HG03558 (cell line): Measurements from ENCODE around the gene CARMIL1.
"Not testable (repeated sequence)": the region's sequence is repeated elsewhere in the genome, so short reads cannot be mapped to it uniquely, and the experiment has no call there.

Experiments used
- ATAC-seq: cut with Tn5 transposase; IDR thresholded peaks from one replicate; pipeline ENCODE4 v1.9.1; 2021; ENCODE audit warnings: moderate number of reproducible peaks; ENCODE audit not compliant: unreplicated experiment; ENCODE audit errors: extremely low read depth

Gene CARMIL1

DNA sequence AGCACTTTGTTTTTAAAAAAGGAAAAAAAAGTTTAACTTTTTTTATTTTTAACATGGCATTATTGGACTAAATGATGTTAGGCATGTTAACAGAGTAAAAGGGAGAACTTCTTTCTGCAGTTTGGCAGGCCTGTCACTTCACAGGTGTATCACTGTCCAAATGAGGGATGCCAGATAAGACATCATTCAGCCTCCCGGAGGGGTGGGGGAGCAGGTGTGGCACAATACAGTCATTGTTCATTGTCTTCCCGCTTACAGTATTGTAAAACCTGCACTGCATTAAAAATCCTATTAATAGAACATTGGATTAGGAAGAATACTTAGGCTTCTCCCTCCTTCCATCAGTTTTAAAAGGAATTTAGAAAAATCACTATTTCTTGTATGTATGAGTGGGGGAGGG lies 80.7 kb downstream of the CARMIL1 start:
- ATAC-seq: no peak

DNA sequence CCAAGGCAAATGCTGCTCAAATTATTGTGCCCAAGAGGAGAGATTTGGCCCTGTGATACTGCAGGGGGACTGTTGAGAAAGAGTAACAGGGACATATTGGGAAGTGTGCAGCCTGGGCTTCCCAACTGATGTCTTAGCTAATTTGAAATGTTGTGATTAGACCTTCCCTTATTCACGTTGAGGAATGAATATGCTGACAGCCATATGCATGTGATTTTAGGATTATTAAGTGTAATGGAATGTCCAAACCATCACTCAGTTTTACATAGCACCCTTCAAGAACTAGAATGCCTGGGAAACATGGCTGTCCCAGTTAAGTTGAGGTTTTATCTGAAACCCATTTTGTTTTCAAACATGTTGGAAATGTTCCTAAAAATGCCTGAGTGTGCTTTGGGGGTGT lies 81.4 kb downstream of the CARMIL1 start:
- ATAC-seq: no peak

DNA sequence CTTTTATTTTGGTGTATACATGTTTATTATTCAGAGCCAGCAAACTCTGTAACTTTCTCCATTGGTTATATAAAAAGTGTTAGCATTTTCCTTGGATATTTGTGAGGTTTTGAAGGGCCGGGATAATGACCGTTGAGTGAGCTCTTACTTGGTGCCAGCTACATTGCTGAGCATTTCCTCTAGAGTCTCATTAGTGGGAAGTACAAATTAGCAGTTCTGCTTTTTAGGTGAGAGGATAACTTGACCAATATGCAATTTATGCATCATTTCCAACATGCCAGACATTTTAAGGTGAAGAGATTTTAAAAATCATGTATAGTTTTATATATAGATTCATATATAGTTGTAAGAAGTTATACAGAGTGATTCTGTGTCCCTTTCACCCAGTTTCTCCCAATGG lies 84.3 kb downstream of the CARMIL1 start:
- no peak for ATAC-seq

DNA sequence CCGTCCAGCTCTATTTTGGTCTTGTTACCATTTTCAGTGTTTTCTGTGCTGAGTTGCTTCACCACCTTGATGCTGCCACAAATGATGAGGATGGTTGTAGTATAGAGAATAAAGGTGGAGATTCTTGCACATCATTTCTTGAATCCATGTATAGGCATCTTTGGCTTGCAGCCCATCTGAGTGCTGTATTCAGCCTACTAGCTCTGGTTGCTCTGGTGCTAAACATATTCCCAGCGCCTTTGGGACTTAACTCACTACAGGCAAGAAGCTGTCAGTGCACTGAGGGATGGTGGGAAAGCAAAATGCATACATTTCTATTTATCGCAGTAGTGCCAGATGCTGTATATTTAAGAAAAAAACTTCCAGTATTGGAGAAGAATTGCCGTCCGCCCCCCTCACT lies 86.0 kb downstream of the CARMIL1 start:
- no peak for ATAC-seq

DNA sequence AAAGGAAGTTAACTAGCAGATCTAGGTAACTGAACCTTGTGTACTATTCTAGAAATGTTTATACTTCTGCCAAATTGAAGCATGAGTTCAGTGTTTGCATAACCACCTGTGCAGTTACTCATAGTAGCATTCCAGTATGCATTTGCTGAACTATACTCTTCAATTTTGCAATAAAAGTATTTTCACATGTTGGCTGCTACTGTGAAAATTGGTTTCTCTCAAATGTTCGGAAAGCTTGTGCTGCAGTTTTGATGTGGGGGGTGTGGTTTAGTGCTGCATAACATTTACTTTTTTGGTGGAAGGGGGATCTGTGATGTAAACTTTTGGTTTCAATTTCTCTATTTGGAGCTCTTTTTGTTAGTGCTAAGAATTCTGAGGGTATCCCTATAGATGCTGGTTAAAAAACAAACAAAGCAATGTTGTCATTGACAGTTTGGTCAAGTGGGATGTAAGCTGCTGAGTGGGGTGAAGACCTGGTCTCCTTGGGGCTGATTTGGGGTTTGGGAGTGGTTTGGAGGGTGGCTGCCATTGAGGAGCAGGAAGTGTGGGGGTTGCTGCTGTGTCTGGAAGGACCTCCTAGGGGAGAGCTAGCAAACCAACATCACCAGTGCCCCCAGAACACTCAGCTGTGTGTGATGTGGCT lies 87.8 kb downstream of the CARMIL1 start:
- no peak for ATAC-seq

DNA sequence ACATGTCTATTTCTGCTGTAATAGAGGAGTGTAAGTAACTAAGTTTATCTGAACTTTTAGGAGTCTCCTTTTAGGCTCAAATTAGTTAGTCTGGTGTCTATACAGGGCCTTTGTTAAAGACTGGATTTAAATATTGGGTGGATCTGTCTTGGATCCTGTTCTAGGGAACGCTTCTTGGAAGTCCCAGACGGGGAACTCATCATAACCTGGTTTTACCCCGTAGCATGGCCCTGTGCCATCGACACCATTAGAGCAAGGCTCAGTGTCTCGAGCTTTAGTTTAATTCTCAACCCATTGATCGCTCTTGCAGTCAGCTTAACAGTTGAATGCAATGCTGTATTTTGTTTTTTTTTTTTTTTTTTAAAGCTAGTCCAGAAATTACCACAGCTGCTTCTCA lies 89.9 kb downstream of the CARMIL1 start:
- ATAC-seq: no peak

DNA sequence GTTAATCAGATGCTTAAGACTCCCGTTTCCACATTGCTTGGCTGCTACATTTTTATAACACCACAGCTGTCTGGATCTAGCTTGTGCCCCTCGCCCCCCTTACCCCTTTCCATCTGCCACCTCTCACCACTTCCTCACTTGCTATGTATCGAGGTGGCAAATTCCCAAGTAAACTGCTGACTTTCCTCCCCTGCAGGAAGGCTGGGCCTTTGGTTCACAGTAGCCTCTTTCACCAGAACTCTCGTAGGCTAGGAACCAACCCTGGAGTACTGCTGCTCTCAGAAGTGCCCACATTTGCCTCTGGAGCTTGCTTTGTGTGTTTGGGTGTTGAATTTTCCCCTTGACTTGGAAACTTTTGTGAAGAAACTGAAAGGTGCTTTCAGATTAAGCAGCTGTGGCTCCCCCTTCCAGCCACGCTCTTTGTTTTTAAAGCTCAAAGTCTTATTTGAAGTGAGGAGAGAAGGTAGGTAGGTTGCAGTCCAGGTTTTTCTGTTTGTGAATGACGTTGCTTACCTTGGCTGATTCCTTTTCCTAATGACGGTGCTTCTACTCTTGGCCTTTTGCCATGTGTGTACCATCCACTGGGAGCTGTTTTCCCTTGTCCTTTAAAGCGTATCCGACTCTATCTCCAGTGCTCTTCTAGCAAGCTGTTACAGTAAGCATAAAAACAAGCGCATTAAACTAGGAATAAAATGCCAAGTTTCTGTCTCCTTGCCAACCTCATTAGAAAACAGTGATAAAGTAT lies 90.4 kb downstream of the CARMIL1 start:
- ATAC-seq: no peak

DNA sequence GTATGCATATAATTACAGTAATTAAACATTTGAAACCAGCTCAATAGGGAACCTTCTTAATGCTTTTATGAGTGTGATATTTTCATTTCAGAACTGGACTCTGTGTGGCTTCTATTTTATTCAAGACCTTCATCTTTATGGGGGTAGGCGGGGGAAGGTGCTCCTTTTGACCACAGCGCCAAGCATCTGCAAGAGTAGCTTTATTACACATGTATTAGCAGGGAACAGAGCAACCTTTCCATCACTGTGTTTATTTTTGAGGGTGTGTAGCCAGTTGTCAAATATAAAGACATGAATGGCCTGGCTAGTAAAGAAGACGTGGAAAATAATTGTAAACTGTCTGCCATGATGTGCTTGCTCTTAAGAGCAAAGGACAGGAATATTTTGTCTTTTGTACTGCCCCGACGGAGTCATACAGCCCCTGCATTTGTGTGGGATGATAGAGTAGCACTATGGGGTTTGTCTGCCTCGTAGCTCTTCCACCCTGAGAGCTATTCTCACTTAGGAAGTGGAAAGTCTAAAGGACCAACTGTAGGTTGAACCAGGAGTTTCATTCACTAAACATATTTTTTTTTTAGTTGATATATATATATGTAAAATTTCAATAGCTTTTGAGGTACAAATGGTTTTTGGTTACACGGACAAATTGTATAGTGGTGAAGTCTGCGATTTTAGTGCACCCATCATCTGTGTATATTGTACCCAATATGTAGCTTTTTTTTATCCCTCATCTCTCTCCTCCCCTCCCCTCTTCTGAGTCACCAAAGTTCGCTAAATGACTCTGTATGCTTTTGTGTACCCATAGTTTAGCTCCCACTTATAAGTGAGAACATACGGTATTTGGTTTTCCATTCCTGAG lies 91.2 kb downstream of the CARMIL1 start:
- no peak for ATAC-seq

DNA sequence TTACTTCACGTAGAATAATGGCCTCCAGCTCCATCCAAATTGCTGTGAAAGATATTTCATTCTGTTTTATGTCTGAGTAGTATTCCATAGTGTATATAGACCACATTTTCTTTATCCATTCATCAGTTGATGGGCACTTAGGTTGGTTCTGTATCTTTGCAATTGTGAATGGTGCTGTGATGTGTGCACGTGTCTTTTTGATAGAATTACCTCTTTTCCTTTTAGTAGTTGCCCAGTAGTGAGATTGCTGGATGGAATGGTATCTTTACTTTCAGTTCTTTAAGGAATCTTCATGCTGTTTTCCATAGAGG lies 91.8 kb downstream of the CARMIL1 start:
- ATAC-seq: no peak

DNA sequence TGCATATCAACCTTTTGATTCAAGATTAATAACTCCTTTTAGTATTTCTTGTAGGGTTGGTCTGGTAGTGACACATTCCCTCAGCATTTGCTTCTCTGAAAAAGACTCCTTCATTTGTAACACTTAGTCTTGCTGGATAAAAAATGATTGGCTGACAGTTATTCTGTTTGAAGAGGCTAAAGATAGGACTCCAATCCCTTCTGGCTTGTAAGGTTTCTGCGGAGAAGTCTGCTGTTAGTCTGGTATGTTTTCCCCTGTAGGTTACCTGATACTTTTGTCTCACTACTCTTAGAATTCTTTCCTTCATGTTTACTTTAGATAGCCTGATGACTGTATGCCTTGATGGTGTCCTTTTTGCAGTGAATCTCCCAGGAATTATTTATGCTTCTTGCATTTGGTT lies 96.0 kb downstream of the CARMIL1 start:
- no peak for ATAC-seq

DNA sequence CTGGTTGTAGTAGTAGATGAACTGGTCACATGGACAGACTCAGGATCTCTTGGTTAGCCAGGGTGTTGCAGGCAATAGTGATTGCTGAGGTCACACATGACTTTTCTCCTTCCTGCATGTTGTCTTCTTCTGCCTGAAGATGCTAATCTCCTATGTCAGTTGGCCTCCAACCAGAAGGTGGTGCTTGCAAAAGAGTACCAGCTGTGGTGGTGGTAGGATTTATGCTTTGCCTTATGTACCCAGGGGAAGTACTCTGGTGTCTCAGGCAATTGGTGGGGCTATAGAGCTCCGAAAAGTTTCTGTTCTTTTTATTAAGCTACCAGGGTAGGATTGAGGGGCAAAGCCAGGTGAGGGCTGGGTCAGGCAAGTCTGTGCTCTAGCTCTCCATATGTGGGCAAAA lies 98.5 kb downstream of the CARMIL1 start:
- no peak for ATAC-seq

DNA sequence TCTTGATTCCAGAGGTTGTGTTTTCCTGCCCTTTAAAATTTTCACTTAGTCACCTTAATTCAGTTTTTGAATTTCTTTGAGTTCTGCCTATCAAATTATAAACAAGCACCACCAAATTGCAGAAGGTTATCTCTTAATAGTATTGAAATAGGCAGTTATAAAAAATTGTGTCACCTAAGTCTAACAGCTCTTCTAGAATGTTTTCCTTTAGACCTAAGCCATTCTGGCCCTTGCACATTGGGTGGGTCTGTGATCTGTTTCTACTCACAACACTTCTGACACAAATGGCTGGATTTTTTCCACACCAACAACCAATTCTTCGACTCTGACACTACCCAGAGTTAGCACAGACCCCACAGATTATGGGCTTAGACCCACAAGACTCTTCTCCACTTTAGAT lies 101.9 kb downstream of the CARMIL1 start:
- ATAC-seq: no peak

DNA sequence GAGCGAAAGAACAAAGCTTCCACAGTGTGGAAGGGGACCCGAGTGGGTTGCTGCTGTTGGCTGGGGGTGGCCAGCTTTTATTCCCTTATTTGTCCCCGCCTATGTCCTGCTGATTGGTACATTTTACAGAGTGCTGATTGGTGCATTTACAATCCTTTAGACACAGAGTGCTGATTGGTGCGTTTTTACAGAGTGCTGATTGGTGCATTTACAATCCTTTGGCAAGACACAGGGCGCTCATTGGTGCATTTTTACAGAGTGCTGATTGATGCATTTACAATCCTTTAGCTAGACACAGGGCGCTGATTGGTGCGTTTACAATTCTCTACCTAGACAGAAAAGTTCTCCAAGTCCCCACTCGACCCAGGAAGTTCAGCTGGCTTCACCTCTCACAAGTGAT lies 103.3 kb downstream of the CARMIL1 start:
- ATAC-seq: not testable (repeated sequence)

DNA sequence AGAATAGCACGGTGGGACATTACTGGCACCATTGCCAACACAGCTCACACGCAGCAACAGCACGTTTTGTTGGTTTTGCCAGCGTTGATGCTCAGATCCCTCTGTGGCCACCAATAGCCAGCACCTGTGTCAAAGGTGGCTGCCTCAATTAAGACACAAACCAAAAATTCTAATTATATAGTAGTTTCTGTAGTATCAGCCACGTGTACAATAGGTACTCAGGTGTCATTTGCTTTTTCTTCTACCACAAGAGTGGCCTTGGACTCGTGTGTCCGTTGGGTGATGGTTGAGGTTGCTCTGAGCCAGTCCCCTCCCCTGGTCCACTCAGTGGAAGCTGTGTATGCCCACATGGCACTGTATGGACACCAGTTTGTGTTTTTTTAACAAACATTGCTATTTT lies 105.1 kb downstream of the CARMIL1 start:
- ATAC-seq: no peak

DNA sequence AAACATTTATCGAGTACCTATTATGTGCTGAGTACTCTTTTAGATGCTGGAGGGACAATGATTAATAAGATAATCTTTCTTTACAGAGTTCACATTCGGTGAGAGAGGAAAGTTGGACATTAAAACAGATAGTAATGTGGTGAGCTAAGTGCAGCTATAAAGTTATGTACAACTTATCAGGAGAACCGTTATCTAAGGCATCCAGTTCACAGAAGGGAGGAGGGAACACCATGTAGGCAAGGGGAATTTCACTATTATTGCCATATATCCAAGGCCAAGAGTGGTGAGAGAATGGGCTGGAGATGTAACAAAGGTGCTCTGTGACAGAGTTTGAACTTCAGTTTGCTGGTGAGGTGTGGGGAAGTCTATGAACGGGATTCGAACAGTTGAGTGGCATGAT lies 105.8 kb downstream of the CARMIL1 start:
- ATAC-seq: no peak

DNA sequence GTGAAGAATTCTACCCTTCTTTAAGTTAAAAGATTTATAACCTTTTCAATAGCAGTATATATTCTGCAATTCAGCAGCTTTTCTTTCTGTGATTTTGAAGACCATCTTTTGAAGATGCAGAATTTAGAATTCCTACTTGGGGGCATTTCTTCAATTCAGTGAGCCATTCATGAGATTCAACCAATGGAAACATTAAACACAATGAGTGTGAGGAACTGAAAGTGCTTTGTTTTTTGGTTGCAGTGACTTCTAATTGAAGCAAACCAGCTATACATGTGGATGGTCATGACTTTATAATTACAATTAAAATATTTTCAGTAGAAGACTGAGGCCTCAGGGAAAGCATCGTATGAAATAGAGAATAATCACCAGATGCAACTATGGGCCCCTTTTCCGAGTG lies 108.3 kb downstream of the CARMIL1 start:
- ATAC-seq: no peak

DNA sequence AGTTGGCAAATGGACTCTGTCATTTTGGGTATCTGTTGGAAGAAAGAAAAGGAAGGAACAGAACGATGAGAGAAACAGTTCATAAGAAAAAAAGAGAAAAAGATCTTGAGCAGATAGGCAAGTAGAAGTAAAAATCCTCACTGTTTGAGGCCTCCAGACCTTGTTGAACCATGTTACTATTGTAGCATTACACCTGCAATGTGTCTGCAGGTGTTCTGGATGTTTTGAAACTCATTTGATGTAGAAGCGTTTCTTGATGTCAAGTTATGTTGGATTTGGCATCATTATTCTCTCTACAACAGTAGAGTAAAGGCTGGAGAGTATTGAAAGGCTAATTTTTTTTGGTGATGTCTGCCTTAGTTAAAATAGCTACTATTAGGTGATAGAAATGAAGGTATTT lies 108.7 kb downstream of the CARMIL1 start:
- no peak for ATAC-seq

DNA sequence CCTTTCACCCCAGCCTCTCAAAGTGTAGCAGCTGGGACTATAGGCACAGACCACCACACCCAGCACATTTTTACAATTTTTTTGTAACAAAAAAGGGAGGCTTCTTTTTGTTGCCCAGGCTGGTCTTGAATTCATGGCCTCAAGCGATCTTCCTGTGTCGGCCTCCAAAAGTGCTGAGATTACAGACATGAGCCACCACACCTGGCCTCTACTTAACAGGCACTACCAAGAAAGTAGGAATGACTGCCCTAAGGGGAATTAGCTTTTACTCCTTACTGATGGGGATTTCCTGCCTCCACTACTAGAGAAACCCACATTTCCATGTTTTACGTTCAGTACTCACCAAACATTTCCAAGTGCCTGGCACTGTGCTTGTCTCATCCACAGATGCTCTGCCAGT lies 109.6 kb downstream of the CARMIL1 start:
- ATAC-seq: no peak

DNA sequence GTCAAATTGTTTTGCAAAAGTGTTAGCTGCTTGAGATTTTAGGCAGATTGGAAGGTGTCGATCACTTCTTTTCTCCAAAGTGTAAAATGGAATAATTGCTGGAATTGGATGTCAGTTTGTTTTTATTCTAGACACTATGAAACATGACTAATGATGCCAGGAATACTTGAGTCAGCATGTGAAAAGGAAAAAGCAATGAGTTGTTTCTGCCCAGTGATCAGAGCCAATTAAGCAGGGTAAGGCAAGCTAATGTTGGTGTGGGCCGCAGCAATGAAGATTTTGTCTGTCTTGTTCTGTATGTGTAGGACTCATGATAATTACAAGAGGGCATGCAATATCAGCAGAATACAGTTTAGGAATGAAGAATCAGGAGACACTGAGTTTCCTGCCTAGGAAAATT lies 110.3 kb downstream of the CARMIL1 start:
- no peak for ATAC-seq

DNA sequence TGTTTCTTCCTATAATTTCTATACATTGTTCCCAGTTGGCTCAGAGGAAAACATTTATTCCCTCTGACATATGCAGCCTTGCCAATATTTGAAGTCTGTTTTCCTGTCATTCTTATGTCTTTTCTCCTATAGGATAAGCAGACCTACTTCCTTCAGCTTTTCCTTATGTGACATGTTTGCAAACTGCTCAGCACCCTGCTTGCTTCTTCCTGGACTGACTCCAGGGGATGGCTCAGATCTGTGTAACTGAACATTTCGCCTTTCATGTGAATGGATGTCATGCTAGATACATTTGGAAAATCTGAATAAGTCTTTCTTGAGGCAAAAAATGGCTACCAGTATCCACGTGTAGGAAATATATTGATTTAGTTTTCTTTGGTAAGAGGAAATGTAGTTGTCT lies 113.2 kb downstream of the CARMIL1 start:
- ATAC-seq: no peak

DNA sequence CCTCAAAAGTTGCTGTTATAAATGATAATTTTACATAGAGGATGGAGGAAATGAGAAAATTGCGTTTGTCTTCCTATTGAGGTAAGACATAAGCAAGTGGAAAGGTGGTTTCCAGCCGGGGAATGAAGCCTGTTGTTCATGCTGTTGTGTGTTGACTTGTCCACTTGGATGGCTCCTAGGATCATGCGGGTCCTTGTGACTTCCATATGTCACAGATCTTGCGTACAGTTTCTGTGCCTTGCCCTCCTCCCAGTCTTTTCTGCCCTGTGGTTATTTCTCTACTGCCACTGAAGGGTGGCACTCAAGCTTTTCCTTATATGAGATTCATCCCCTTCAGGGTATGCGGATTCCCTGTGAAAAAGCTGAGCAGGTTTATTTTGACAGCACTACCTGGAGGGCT lies 116.6 kb downstream of the CARMIL1 start:
- ATAC-seq: no peak

DNA sequence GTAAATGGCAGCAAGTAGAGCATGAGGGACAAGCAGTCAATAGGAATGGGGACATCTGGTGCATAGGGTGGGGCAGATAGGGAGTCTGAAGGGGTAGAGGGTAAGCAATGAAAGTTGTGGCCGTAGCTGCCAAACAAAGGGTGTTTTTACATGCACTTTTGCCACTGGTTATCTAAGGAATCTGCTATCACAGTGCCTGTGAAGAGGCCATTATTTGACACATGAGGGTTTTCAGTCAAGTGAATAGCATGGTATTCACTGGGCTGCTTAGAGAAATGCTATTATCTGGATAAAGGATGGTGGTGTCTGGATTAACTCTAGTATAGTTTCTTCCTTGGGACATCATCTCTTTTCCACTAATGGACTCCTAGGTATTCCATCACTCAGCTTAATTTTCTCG lies 118.2 kb downstream of the CARMIL1 start:
- no peak for ATAC-seq
